GM19351 (cell line): Measurements from ENCODE around the gene SFTPA1.
"Not testable (repeated sequence)": the region's sequence is repeated elsewhere in the genome, so short reads cannot be mapped to it uniquely, and the experiment has no call there.

Source experiments
- ATAC-seq: cut with Tn5 transposase; IDR thresholded peaks from one replicate; pipeline ENCODE4 v1.9.1; 2021; ENCODE audit warnings: mild to moderate bottlenecking, moderate library complexity; ENCODE audit not compliant: unreplicated experiment

Gene SFTPA1

GRCh38 chr10:79610601-79611191, at the start of gene SFTPA1:
Gene SFTPA1, plus strand, starts transcription at chr10:79610939. Its CDS starts 887 bp downstream, at chr10:79611826.
- no peak for ATAC-seq

- ATAC-seq: no peak
These were observed 49.5 kb upstream of the SFTPA1 start for GRCh38 chr10:79561257-79561656.

GRCh38 chr10:79562135-79562756, 48.5 kb upstream of the SFTPA1 start:
- ATAC-seq: peak; percentile 86

GRCh38 chr10:79563426-79563825, 47.3 kb upstream of the SFTPA1 start:
- no peak for ATAC-seq

- not testable (repeated sequence) for ATAC-seq
These were observed 40.1 kb upstream of the SFTPA1 start for GRCh38 chr10:79570624-79571023.

- ATAC-seq: no peak
These were observed 31.4 kb upstream of the SFTPA1 start for GRCh38 chr10:79579361-79579760.

- ATAC-seq: no peak
These were observed 29.7 kb upstream of the SFTPA1 start for GRCh38 chr10:79581044-79581443.

- ATAC-seq: no peak
These were observed 28.6 kb upstream of the SFTPA1 start for GRCh38 chr10:79582096-79582495.

- ATAC-seq: not testable (repeated sequence)
These were observed 27.8 kb upstream of the SFTPA1 start for GRCh38 chr10:79582954-79583353.

GRCh38 chr10:79583488-79584024, 27.2 kb upstream of the SFTPA1 start:
- ATAC-seq: no peak

GRCh38 chr10:79585870-79586527, 24.7 kb upstream of the SFTPA1 start:
- ATAC-seq: no peak

GRCh38 chr10:79586933-79587332, 23.8 kb upstream of the SFTPA1 start:
- no peak for ATAC-seq

- ATAC-seq: no peak
These were observed 21.9 kb upstream of the SFTPA1 start for GRCh38 chr10:79588800-79589199.

- no peak for ATAC-seq
These were observed 17.4 kb upstream of the SFTPA1 start for GRCh38 chr10:79593377-79593776.

GRCh38 chr10:79594565-79594964, 16.2 kb upstream of the SFTPA1 start:
- not testable (repeated sequence) for ATAC-seq

GRCh38 chr10:79595510-79595909, 15.2 kb upstream of the SFTPA1 start:
- ATAC-seq: no peak

- ATAC-seq: not testable (repeated sequence)
These were observed 11.1 kb upstream of the SFTPA1 start for GRCh38 chr10:79599644-79600043.

GRCh38 chr10:79601939-79602338, 8.8 kb upstream of the SFTPA1 start:
- no peak for ATAC-seq

- ATAC-seq: no peak
These were observed 7.8 kb upstream of the SFTPA1 start for GRCh38 chr10:79602953-79603352.

GRCh38 chr10:79604294-79604693, 6.4 kb upstream of the SFTPA1 start:
- ATAC-seq: no peak

- no peak for ATAC-seq
These were observed 5.4 kb upstream of the SFTPA1 start for GRCh38 chr10:79605308-79605707.
